GM12878 (cell line): ENCODE measurements around the gene PIGV.

Experiments used
- FOS ChIP-seq: IDR thresholded peaks from 3 replicates; pipeline ENCODE4 v1.6.1; 2011; ENCODE audit warnings: borderline replicate concordance; ENCODE audit not compliant: insufficient read length; ENCODE audit errors: extremely low read depth
- PBX3 ChIP-seq: IDR thresholded peaks from 2 replicates; pipeline ENCODE4 v1.6.1; 2011; ENCODE audit warnings: mild to moderate bottlenecking, low read depth, low read length, moderate library complexity; ENCODE audit not compliant: insufficient replicate concordance
- ZNF592 ChIP-seq: fragments of 450-650 bp; IDR thresholded peaks from 2 replicates; pipeline ENCODE4 v1.6.1; 2017; ENCODE audit warnings: mild to moderate bottlenecking, moderate library complexity
- TF ChIP-seq, protein P1 (sequence below), 3 experiments: IDR thresholded peaks in 2 of 3; conservative IDR thresholded peaks in 1 of 3; 2 replicates each; pipeline ENCODE4 v1.5.1; 2011; ENCODE audit warnings: low read depth in 3 of 3, low read length in 3 of 3, mild to moderate bottlenecking in 3 of 3, control low read depth in 2 of 3, moderate library complexity in 2 of 3, inconsistent platforms in 1 of 3, mixed read lengths in 1 of 3; ENCODE audit not compliant: control insufficient read depth in 2 of 3, insufficient read depth in 1 of 3; ENCODE audit errors: extremely low read depth in 1 of 3

GRCh38 chr1:26774462-26774861 is 13.3 kb upstream of the PIGV start:
- TF ChIP-seq ZNF592 (no peak), PBX3 (no peak), FOS (no peak)
- TF ChIP-seq, protein P1, sequence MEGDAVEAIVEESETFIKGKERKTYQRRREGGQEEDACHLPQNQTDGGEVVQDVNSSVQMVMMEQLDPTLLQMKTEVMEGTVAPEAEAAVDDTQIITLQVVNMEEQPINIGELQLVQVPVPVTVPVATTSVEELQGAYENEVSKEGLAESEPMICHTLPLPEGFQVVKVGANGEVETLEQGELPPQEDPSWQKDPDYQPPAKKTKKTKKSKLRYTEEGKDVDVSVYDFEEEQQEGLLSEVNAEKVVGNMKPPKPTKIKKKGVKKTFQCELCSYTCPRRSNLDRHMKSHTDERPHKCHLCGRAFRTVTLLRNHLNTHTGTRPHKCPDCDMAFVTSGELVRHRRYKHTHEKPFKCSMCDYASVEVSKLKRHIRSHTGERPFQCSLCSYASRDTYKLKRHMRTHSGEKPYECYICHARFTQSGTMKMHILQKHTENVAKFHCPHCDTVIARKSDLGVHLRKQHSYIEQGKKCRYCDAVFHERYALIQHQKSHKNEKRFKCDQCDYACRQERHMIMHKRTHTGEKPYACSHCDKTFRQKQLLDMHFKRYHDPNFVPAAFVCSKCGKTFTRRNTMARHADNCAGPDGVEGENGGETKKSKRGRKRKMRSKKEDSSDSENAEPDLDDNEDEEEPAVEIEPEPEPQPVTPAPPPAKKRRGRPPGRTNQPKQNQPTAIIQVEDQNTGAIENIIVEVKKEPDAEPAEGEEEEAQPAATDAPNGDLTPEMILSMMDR (IDR thresholded peaks at IDR 0.05 in 2 of 3, conservative IDR thresholded peaks at IDR 0.05 in 1 of 3; ENCODE audit: control insufficient read depth in 2 of 3, extremely low read depth in 1 of 3, insufficient read depth in 1 of 3, low read depth in 3 of 3, low read length in 3 of 3), result no peak
